OCI-LY3 (cell line): Measurements from ENCODE around the gene RTF2.

ENCODE experiments used
- H2AFZ ChIP-seq: fragments of 200-600, 300-600 bp; shearing (Covaris generic); 2 replicates; pipeline ENCODE4 v1.6.0; 2014; ENCODE audit warnings: antibody characterized with exemption, low read depth, low read length
- H3K27ac ChIP-seq: fragments of 200-600, 300-600 bp; sonication (generic); 2 replicates; pipeline ENCODE4 v1.5.1; 2014; ENCODE audit warnings: mild to moderate bottlenecking, low read length, moderate library complexity, mixed read lengths
- H3K27me3 ChIP-seq: fragments of 200-600, 300-600 bp; sonication (generic); 2 replicates; pipeline ENCODE4 v1.6.1; 2014; ENCODE audit warnings: low read depth, low read length, mixed read lengths
- H3K36me3 ChIP-seq: fragments of 200-600, 300-600 bp; sonication (generic); replicated peaks from 2 replicates; pipeline ENCODE3; 2014; ENCODE audit warnings: low read depth, low read length, mixed read lengths
- H3K4me1 ChIP-seq: fragments of 300-600, 200-600 bp; sonication (generic); 2 replicates; pipeline ENCODE4 v1.6.1; 2014; ENCODE audit warnings: low read length, mixed read lengths
- H3K4me2 ChIP-seq: fragments of 200-600, 300-600 bp; sonication (generic); 2 replicates; pipeline ENCODE4 v1.6.1; 2014; ENCODE audit warnings: low read length, mixed read lengths
- H3K4me3 ChIP-seq: fragments of 300-600, 200-600 bp; sonication (generic); 2 replicates; pipeline ENCODE4 v1.5.1; 2014; ENCODE audit warnings: antibody characterized with exemption, mild to moderate bottlenecking, low read length, moderate library complexity
- H3K79me2 ChIP-seq: fragments of 300-600, 200-600 bp; shearing (Covaris generic); 2 replicates; pipeline ENCODE4 v1.6.1; 2014; ENCODE audit warnings: mild to moderate bottlenecking, low read length, mixed read lengths
- H3K9ac ChIP-seq: fragments of 300-600, 200-600 bp; shearing (Covaris generic); 2 replicates; pipeline ENCODE4 v1.6.0; 2014; ENCODE audit warnings: mild to moderate bottlenecking, low read length, moderate library complexity
- H3K9me3 ChIP-seq: fragments of 200-600, 300-600 bp; shearing (Covaris generic); 2 replicates; pipeline ENCODE4 v1.6.1; 2014; ENCODE audit warnings: low read length, mixed read lengths; ENCODE audit not compliant: insufficient read depth
- H4K20me1 ChIP-seq: fragments of 200-600, 300-600 bp; sonication (generic); 2 replicates; pipeline ENCODE4 v1.6.1; 2016; ENCODE audit warnings: low read length, mixed read lengths; ENCODE audit not compliant: insufficient read depth
- EZH2phosphoT487 ChIP-seq: fragments of 200-600 bp; shearing (Covaris generic); IDR thresholded peaks from 2 replicates; pipeline ENCODE4 v1.6.1; 2018; ENCODE audit warnings: antibody characterized with exemption, mixed run types, low read depth
- TF ChIP-seq, protein P1 (sequence below): fragments of 200-600, 300-600 bp; sonication (generic); IDR thresholded peaks from 2 replicates; pipeline ENCODE4 v1.5.1; 2014; ENCODE audit warnings: antibody characterized with exemption, low read length, low read depth

RTF2 gene

DNA sequence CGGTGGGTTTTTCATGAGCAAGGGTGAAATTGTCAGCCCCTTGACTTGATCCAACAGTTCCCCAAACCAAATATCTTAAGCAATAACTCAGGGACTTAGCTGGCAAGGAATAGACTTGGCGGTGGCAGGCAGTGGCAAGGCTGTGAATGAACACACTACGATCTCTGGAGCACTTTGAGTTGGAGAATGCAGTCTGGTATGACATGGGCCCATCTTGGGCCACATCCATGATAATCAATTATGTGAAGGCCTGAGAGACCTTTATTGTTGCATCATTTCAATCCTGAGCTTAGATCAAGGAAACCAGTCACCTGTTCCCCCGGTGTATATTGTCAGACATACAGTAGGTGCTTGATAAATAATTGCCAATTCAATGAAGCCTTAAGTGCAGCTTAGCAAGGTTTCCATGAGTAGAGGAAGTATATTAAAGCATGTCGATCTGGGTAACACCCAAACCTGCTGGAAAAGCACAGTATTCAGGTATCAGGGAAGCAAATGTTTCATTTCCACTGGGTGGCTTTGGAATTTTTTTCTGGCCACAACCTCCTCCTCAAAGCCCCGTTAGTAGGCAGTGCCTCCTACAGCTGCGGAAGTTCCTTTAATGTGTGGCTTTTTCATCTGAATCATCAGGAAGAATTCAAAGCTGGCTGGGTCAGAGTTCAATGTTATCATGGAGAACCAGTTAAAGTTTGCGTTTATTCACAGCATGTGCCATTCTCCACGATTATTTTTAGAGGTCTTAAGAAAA, 46.2 kb upstream of the RTF2 start:
- H3K27me3 ChIP-seq = no peaks in the 10 kb centered on the region
- H3K36me3 ChIP-seq = peaks cover 24% of the 10 kb centered on the region
- no peaks in the 10 kb centered on the region for H3K79me2 ChIP-seq
- no peaks in the 10 kb centered on the region for H3K9me3 ChIP-seq
- no peaks in the 10 kb centered on the region for H4K20me1 ChIP-seq
- no peak for TF ChIP-seq EZH2phosphoT487
- TF ChIP-seq, protein P1, sequence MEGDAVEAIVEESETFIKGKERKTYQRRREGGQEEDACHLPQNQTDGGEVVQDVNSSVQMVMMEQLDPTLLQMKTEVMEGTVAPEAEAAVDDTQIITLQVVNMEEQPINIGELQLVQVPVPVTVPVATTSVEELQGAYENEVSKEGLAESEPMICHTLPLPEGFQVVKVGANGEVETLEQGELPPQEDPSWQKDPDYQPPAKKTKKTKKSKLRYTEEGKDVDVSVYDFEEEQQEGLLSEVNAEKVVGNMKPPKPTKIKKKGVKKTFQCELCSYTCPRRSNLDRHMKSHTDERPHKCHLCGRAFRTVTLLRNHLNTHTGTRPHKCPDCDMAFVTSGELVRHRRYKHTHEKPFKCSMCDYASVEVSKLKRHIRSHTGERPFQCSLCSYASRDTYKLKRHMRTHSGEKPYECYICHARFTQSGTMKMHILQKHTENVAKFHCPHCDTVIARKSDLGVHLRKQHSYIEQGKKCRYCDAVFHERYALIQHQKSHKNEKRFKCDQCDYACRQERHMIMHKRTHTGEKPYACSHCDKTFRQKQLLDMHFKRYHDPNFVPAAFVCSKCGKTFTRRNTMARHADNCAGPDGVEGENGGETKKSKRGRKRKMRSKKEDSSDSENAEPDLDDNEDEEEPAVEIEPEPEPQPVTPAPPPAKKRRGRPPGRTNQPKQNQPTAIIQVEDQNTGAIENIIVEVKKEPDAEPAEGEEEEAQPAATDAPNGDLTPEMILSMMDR = no peak
- no peak overlapping the region for H3K4me3 ChIP-seq
- H3K4me2 ChIP-seq = no peak overlapping the region
- peaks cover 10% of the 10 kb centered on the region for H3K4me1 ChIP-seq
- H2AFZ ChIP-seq = no peak overlapping the region
- H3K27ac ChIP-seq = no peak overlapping the region
- no peak overlapping the region for H3K9ac ChIP-seq

DNA sequence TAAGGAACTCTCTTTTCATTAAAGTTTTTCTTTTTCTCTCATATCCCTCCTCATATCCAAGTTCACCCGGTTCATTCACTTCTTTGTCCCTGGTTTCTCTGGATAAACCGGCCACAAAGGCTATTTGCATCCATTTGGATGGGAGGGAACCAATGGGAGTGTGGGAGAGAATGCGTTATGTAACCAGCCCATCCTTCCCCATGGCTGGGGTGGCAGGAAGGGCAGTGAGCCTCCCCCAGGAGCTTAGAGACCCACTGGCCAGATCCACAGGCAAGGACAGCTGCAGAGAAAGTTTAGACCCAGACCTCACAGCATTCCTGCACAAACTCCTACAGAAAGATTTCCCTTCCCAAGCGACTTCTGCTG, 45.6 kb upstream of the RTF2 start:
- H3K27me3 ChIP-seq = no peaks in the 10 kb centered on the region
- no peak overlapping the region for H3K9ac ChIP-seq
- no peak overlapping the region for H3K27ac ChIP-seq
- no peak overlapping the region for H3K4me2 ChIP-seq
- no peaks in the 10 kb centered on the region for H4K20me1 ChIP-seq
- H2AFZ ChIP-seq = no peak overlapping the region
- peaks cover 10% of the 10 kb centered on the region for H3K4me1 ChIP-seq
- H3K4me3 ChIP-seq = no peak overlapping the region
- no peak for TF ChIP-seq EZH2phosphoT487
- TF ChIP-seq, protein P1 = no peak
- no peaks in the 10 kb centered on the region for H3K79me2 ChIP-seq
- peaks cover 19% of the 10 kb centered on the region for H3K36me3 ChIP-seq
- H3K9me3 ChIP-seq = no peaks in the 10 kb centered on the region

DNA sequence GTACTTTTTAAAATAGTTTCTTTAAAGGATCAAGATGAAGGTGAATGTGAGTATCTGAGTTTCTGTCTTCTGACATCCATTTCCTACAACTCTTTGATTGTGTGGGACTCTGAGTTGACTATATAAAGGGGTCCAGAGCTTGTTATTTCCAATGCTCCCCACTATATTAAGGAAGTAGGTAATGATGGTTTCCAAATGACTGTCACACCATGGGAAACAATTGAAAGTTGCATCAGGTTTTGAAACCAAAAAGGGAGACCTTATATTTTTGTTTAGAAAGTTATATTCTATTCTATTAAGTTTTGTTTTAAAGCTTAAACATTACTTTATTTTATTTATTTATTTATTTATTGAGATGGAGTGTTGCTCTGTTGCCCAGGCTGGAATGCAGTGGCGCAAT, 45.2 kb upstream of the RTF2 start:
- Histone ChIP-seq H3K36me3 (peaks cover 15% of the 10 kb centered on the region), H3K27me3 (no peaks in the 10 kb centered on the region), H3K9ac (no peak overlapping the region), H3K4me2 (no peak overlapping the region), H3K9me3 (no peaks in the 10 kb centered on the region), H3K4me1 (peaks cover 10% of the 10 kb centered on the region), H3K4me3 (no peak overlapping the region), H3K27ac (no peak overlapping the region), H4K20me1 (no peaks in the 10 kb centered on the region), H3K79me2 (no peaks in the 10 kb centered on the region), H2AFZ (no peak overlapping the region)
- TF ChIP-seq, protein P1 = no peak
- TF ChIP-seq EZH2phosphoT487 = no peak

DNA sequence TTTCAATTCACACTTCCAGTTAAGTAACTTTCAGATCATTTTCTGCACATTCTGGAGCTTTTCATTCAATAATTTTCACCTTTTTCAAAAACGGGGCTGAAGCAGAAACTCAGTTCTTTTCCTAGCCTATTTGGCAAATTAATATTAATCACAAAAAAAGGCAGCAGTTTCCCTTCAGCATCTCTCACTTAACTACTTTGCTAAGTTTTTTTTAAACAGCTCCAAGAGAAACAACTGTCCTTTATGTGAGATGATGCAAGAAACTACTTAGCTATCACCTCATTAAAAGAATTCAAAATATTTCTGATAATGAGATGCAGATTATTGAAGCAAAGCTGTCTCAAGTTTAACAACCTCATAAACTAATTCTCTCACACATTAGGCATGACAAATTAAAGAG, 44.5 kb upstream of the RTF2 start:
- Histone ChIP-seq H3K4me3 (no peak overlapping the region), H2AFZ (no peak overlapping the region), H3K9ac (no peak overlapping the region), H3K4me2 (no peak overlapping the region), H3K36me3 (peaks cover 12% of the 10 kb centered on the region), H3K79me2 (no peaks in the 10 kb centered on the region), H3K27ac (no peak overlapping the region), H3K9me3 (no peaks in the 10 kb centered on the region), H3K27me3 (no peaks in the 10 kb centered on the region), H4K20me1 (no peaks in the 10 kb centered on the region), H3K4me1 (peaks cover 11% of the 10 kb centered on the region)
- no peak for TF ChIP-seq EZH2phosphoT487
- TF ChIP-seq, protein P1 = no peak
